HuH-7.5 (cell line): ENCODE results near the gene RAB44.

ENCODE experiments used
- DNase-seq: peaks from one replicate; pipeline ENCODE4 v3.0.0; 2011; ENCODE audit warnings: low spot score

The RAB44 gene

GRCh38 chr6:36776167-36776566 lies 78.5 kb downstream of the RAB44 start:
- no peak for DNase-seq

- DNase-seq: no peak
Observed at GRCh38 chr6:36777801-36778200, 80.2 kb downstream of the RAB44 start.

GRCh38 chr6:36779227-36779626 lies 81.6 kb downstream of the RAB44 start:
- DNase-seq: no peak

GRCh38 chr6:36780442-36781177 lies 83.0 kb downstream of the RAB44 start:
- DNase-seq: no peak

- DNase-seq: no peak
Observed at GRCh38 chr6:36781669-36782068, 84.0 kb downstream of the RAB44 start.
